Transverse colon (tissue), 3 donors: ENCODE results near the gene DDN.

ENCODE experiments used
- CTCF ChIP-seq, 5 experiments: fragments of 200-600 bp in 3 of 5; fragments of 450-650 bp in 2 of 5; sonication (generic) in 3 of 5; IDR thresholded peaks; 1 replicate in 2 of 5; 2 replicates in 3 of 5; pipeline ENCODE4 v1.5.1; 2016 to 2017; ENCODE audit warnings: antibody characterized with exemption in 5 of 5, inconsistent platforms in 3 of 5, mild to moderate bottlenecking in 2 of 5, moderate library complexity in 1 of 5
- EP300 ChIP-seq: sonication (generic); formaldehyde crosslinking; IDR thresholded peaks from one replicate; pipeline ENCODE4 v1.6.1; 2017; ENCODE audit warnings: antibody characterized with exemption, low read depth
- POLR2A ChIP-seq: fragments of 450-650 bp; IDR thresholded peaks from one replicate; pipeline ENCODE4 v1.6.1; 2016; ENCODE audit warnings: antibody characterized with exemption, mild to moderate bottlenecking, moderate library complexity

DNA sequence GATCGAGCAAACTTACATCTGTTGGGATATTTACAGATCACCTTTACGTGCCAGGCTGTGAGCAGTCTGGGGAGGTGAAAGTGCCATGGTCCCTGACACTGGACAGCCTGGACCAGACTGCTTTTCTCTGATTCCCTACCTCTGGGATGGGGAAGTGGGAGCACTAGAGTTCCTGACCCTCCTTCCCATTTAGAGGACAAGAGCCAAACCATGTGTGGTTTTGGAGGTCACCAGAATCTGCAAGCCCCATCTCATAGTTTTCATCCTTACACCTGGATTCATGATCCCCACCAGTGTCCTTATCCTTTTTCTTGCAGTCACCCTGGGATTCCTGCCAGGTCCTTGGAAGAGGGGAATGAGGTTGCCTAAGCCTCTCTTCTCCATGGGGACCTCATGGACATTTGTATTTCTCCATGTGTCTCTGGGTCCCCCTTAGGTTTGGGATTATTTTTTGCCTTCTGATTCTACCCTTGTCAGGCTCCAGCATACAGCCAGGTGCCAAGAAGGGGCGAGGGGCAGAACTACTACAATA, 26.2 kb downstream of the DDN start:
- TF ChIP-seq POLR2A (no peak), CTCF (IDR thresholded peaks at IDR 0.05) (no peak), EP300 (no peak)
